Osteoblast (primary cell): ENCODE results near the gene SERPINB8. TPM values are rescaled to one million over a fixed set of nuclear protein-coding genes. Genes with fewer than 3 reads are reported as not detected.
A peak's percentile ranks its signal among the peaks of the same experiment; 100 is the strongest.

Source experiments
- DNase-seq: peaks from one replicate; pipeline ENCODE4 v3.0.0; 2011; ENCODE audit warnings: low spot score, mixed read lengths; ENCODE audit not compliant: insufficient read length; ENCODE audit errors: missing footprints
- H2AFZ ChIP-seq: 2 replicates; pipeline ENCODE4 v1.6.0; 2011; ENCODE audit warnings: mild to moderate bottlenecking, low read length
- H3K27ac ChIP-seq: 2 replicates; pipeline ENCODE4 v1.5.1; 2011; ENCODE audit warnings: mild to moderate bottlenecking, low read depth, low read length, moderate library complexity
- H3K27me3 ChIP-seq: 2 replicates; pipeline ENCODE4 v1.6.0; 2012; ENCODE audit warnings: mild to moderate bottlenecking, control low read depth, inconsistent platforms, low read length, moderate library complexity; ENCODE audit not compliant: insufficient read depth
- H3K36me3 ChIP-seq: 2 replicates; pipeline ENCODE4 v1.5.1; 2011; ENCODE audit warnings: mild to moderate bottlenecking, low read length, control low read depth, moderate library complexity; ENCODE audit not compliant: insufficient read depth
- H3K4me1 ChIP-seq: 2 replicates; pipeline ENCODE4 v1.5.1; 2011; ENCODE audit warnings: mild to moderate bottlenecking, low read length, control low read depth, moderate library complexity; ENCODE audit not compliant: insufficient read depth
- H3K4me2 ChIP-seq: 2 replicates; pipeline ENCODE4 v1.6.0; 2011; ENCODE audit warnings: mild to moderate bottlenecking, low read length; ENCODE audit not compliant: insufficient read depth
- H3K4me3 ChIP-seq: fragments of 200-600 bp; sonication (generic); 3 replicates; pipeline ENCODE4 v1.5.1; 2012; ENCODE audit warnings: mild to moderate bottlenecking, low read length, inconsistent platforms; ENCODE audit not compliant: insufficient read depth
- H3K79me2 ChIP-seq: 2 replicates; pipeline ENCODE4 v1.6.0; 2012; ENCODE audit warnings: mild to moderate bottlenecking, low read length, control low read depth, inconsistent platforms; ENCODE audit not compliant: insufficient read depth
- H3K9me3 ChIP-seq: 2 replicates; pipeline ENCODE4 v1.5.1; 2011; ENCODE audit warnings: low read depth, low read length, control low read depth
- H4K20me1 ChIP-seq: 2 replicates; pipeline ENCODE4 v1.6.0; 2012; ENCODE audit warnings: mild to moderate bottlenecking, low read length, control low read depth; ENCODE audit not compliant: insufficient read depth
- CTCF ChIP-seq: IDR thresholded peaks from 2 replicates; pipeline ENCODE4 v1.5.1; 2011; ENCODE audit warnings: mild to moderate bottlenecking, low read depth, low read length, moderate library complexity; ENCODE audit errors: extremely low read depth
- total RNA-seq: library from RNA; depleted of rRNA; stranded (reverse); fragments of >200 nt; gene quantifications from 2 replicates; pipeline ENCODE4 v1.2.3, GENCODE V29; 2012

The SERPINB8 gene
- total RNA-seq, 1 donor: 30.4 TPM

DNA sequence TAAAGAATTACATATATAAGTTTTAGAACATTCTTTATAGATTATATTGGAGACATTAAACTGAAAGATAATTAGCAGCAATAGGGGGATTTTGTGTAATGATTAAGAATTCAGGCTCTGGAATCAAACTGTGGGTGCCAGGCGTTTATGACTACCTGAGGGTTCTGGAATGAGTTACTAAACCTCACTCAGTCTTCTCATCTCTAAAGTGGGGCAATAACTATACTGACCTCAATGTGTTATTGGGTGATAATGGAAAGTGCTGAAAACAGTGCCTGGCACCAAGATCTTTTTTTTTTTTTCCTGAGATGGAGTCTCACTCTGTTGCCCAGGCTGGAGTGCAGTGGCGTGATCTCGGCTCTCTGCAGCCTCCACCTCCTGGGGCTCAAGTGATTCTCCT is 7.2 kb downstream of the SERPINB8 start:
- H3K4me1 ChIP-seq: peaks cover 4% of the 10 kb centered on the region
- H2AFZ ChIP-seq: no peak overlapping the region
- H3K36me3 ChIP-seq: peaks cover 18% of the 10 kb centered on the region
- H3K9me3 ChIP-seq: no peaks in the 10 kb centered on the region
- peaks cover 8% of the 10 kb centered on the region for H4K20me1 ChIP-seq
- H3K27me3 ChIP-seq: no peaks in the 10 kb centered on the region
- no peak for TF ChIP-seq CTCF
- H3K27ac ChIP-seq: no peak overlapping the region
- peaks cover 70% of the 10 kb centered on the region for H3K79me2 ChIP-seq
- no peak overlapping the region for H3K4me2 ChIP-seq
- no peak overlapping the region for H3K4me3 ChIP-seq
- no peak for DNase-seq

- TF ChIP-seq CTCF: peak; percentile 96
- H3K4me3 ChIP-seq: peak overlapping the region; percentile 70
- H4K20me1 ChIP-seq: peaks cover 8% of the 10 kb centered on the region
- H3K79me2 ChIP-seq: peaks cover 60% of the 10 kb centered on the region
- H3K27ac ChIP-seq: peak overlapping the region; percentile 64
- H3K9me3 ChIP-seq: no peaks in the 10 kb centered on the region
- H3K4me1 ChIP-seq: peaks cover 4% of the 10 kb centered on the region
- peaks cover 32% of the 10 kb centered on the region for H3K36me3 ChIP-seq
- peak; percentile 48 for DNase-seq
- H2AFZ ChIP-seq: peak overlapping the region; percentile 75
- peak overlapping the region; percentile 90 for H3K4me2 ChIP-seq
- H3K27me3 ChIP-seq: no peaks in the 10 kb centered on the region
Observed at GRCh38 chr18:63979409-63979920, 9.6 kb downstream of the SERPINB8 start.

GRCh38 chr18:63980027-63980426 is 10.1 kb downstream of the SERPINB8 start:
- peak overlapping the region; percentile 75 for H2AFZ ChIP-seq
- H3K4me1 ChIP-seq: peaks cover 4% of the 10 kb centered on the region
- H3K27me3 ChIP-seq: no peaks in the 10 kb centered on the region
- H3K27ac ChIP-seq: peak overlapping the region; percentile 64
- peak overlapping the region; percentile 90 for H3K4me2 ChIP-seq
- H3K4me3 ChIP-seq: peak overlapping the region; percentile 70
- peaks cover 3% of the 10 kb centered on the region for H4K20me1 ChIP-seq
- H3K36me3 ChIP-seq: peaks cover 32% of the 10 kb centered on the region
- H3K79me2 ChIP-seq: peaks cover 55% of the 10 kb centered on the region
- DNase-seq: peak; percentile 77
- no peaks in the 10 kb centered on the region for H3K9me3 ChIP-seq
- TF ChIP-seq CTCF: no peak

- no peak for DNase-seq
- Histone ChIP-seq H3K4me2 (no peak overlapping the region), H4K20me1 (peaks cover 2% of the 10 kb centered on the region), H3K36me3 (peaks cover 34% of the 10 kb centered on the region), H3K79me2 (peaks cover 46% of the 10 kb centered on the region), H3K4me1 (peaks cover 4% of the 10 kb centered on the region), H2AFZ (no peak overlapping the region), H3K27ac (no peak overlapping the region), H3K4me3 (no peak overlapping the region), H3K27me3 (no peaks in the 10 kb centered on the region), H3K9me3 (no peaks in the 10 kb centered on the region)
- TF ChIP-seq CTCF: no peak
Observed at GRCh38 chr18:63980896-63981460, 11.1 kb downstream of the SERPINB8 start.
